Endothelial cell of umbilical vein (primary cell): ENCODE measurements around the gene PTPRD. TPM values are rescaled to one million over a fixed set of nuclear protein-coding genes. Genes with fewer than 3 reads are reported as not detected.

ENCODE experiments used
- BruUV-seq: library from RNA; stranded (reverse); fragments of 400-500 nt; replicated peaks from 2 replicates; lab custom pipeline; 2021; lab: Mats Ljungman, UMichigan
- CTCF ChIA-PET: fragments of 300-600, 350-600 bp; sonication (Branson Sonifier 250); formaldehyde crosslinking; loops from one replicate; lab custom pipeline; 2021; ENCODE audit warnings: antibody characterized with exemption, inconsistent platforms; lab: Charles Lee
- POLR2A ChIA-PET: fragments of 300-600, 350-600 bp; sonication (Branson Sonifier 250); formaldehyde crosslinking; loops from one replicate; lab custom pipeline; 2021; ENCODE audit warnings: antibody characterized with exemption, inconsistent platforms; lab: Charles Lee
- DNase-seq: peaks from one replicate; pipeline ENCODE4 v3.0.0-alpha.2; 2011; ENCODE audit warnings: low read depth, low spot score
- FAIRE-seq: peaks from 2 replicates; lab custom pipeline; 2011; peaks lifted over from hg19 to GRCh38; lab: Jason Lieb, UNC
- H2AFZ ChIP-seq: 2 replicates; pipeline ENCODE4 v1.6.0; 2012; ENCODE audit warnings: low read depth, low read length, control low read depth, inconsistent platforms
- H3K27ac ChIP-seq: 2 replicates; pipeline ENCODE4 v1.5.1; 2011; ENCODE audit warnings: low read depth, mild to moderate bottlenecking, control low read depth, low read length, moderate library complexity; ENCODE audit not compliant: insufficient read depth
- H3K27me3 ChIP-seq, 2 experiments: 2 replicates each; pipeline versions ENCODE4 v1.6.0 to v1.6.1; 2011; ENCODE audit warnings: low read length in 2 of 2, mixed read lengths in 1 of 2; ENCODE audit not compliant: control insufficient read depth in 2 of 2, insufficient read depth in 2 of 2
- H3K36me3 ChIP-seq, 2 experiments: 2 replicates in 1 of 2; 3 replicates in 1 of 2; pipeline ENCODE4 v1.5.1; 2011; ENCODE audit warnings: low read length in 2 of 2, mild to moderate bottlenecking in 1 of 2, moderate library complexity in 1 of 2; ENCODE audit not compliant: control insufficient read depth in 2 of 2, insufficient read depth in 2 of 2; ENCODE audit errors: extremely low read depth in 1 of 2
- H3K4me1 ChIP-seq: 3 replicates; pipeline ENCODE4 v1.5.1; 2011; ENCODE audit warnings: mild to moderate bottlenecking, low read length; ENCODE audit not compliant: control insufficient read depth, insufficient read depth; ENCODE audit errors: extremely low read depth
- H3K4me2 ChIP-seq: 2 replicates; pipeline ENCODE4 v1.6.1; 2011; ENCODE audit warnings: low read length, control low read depth, mixed read lengths; ENCODE audit not compliant: insufficient read depth
- H3K4me3 ChIP-seq, 3 experiments: fragments of 200-600 bp in 1 of 3; sonication (generic), shearing (Covaris generic) in 1 of 3; replicated peaks in 1 of 3; 2 replicates each; pipeline ENCODE4 v1.5.1; 2011 to 2016; ENCODE audit warnings: control low read depth in 3 of 3, low read length in 3 of 3, mild to moderate bottlenecking in 2 of 3, inconsistent platforms in 1 of 3, low read depth in 1 of 3, moderate library complexity in 1 of 3; ENCODE audit not compliant: insufficient read depth in 1 of 3
- H3K79me2 ChIP-seq: 2 replicates; pipeline ENCODE4 v1.6.0; 2012; ENCODE audit warnings: low read length, inconsistent platforms; ENCODE audit not compliant: control insufficient read depth, insufficient read depth
- H3K9ac ChIP-seq: replicated peaks from 2 replicates; pipeline ENCODE3; 2011; ENCODE audit warnings: low read length, control low read depth; ENCODE audit not compliant: insufficient read depth; ENCODE audit errors: extremely low read depth
- H3K9me1 ChIP-seq: replicated peaks from 3 replicates; pipeline ENCODE4 v1.6.0; 2011; ENCODE audit warnings: mild to moderate bottlenecking, low read length; ENCODE audit not compliant: control insufficient read depth, insufficient read depth; ENCODE audit errors: extremely low read depth
- H3K9me3 ChIP-seq: replicated peaks from 2 replicates; pipeline ENCODE4 v1.5.1; 2012; ENCODE audit warnings: low read length, inconsistent platforms; ENCODE audit not compliant: control insufficient read depth, insufficient read depth
- H4K20me1 ChIP-seq: replicated peaks from 2 replicates; pipeline ENCODE3; 2011; ENCODE audit warnings: mild to moderate bottlenecking, low read length; ENCODE audit not compliant: control insufficient read depth, insufficient read depth; ENCODE audit errors: extremely low read depth
- CTCF ChIP-seq, 2 donors: IDR thresholded peaks; 1 replicate in 1 of 2; 2 replicates in 1 of 2; pipeline ENCODE4 v1.5.1; 2011; ENCODE audit warnings: low read length in 2 of 2, mild to moderate bottlenecking in 2 of 2, moderate library complexity in 2 of 2, control low read depth in 1 of 2, inconsistent platforms in 1 of 2, low read depth in 1 of 2; ENCODE audit not compliant: insufficient read depth in 1 of 2; ENCODE audit errors: extremely low read depth in 1 of 2
- EZH2 ChIP-seq: IDR thresholded peaks from 2 replicates; pipeline ENCODE4 v1.6.1; 2012; ENCODE audit warnings: borderline replicate concordance, low read depth, mild to moderate bottlenecking, moderate library complexity, low read length, inconsistent platforms; ENCODE audit not compliant: severe bottlenecking
- FOS ChIP-seq: IDR thresholded peaks from 2 replicates; pipeline ENCODE4 v1.6.1; 2011; ENCODE audit warnings: mild to moderate bottlenecking, low read length, moderate library complexity, borderline replicate concordance; ENCODE audit not compliant: insufficient read depth
- GATA2 ChIP-seq: IDR thresholded peaks from 2 replicates; pipeline ENCODE4 v1.7.0; 2011; ENCODE audit warnings: low read depth, mild to moderate bottlenecking, moderate library complexity, mixed read lengths, low read length; ENCODE audit not compliant: insufficient read length, insufficient read depth
- JUN ChIP-seq: IDR thresholded peaks from 2 replicates; pipeline ENCODE4 v1.6.1; 2011; ENCODE audit warnings: borderline replicate concordance, low read depth; ENCODE audit not compliant: insufficient read length, insufficient read depth
- MYC ChIP-seq: IDR thresholded peaks from one replicate; pipeline ENCODE4 v1.6.1; 2011; ENCODE audit warnings: mild to moderate bottlenecking, low read depth, low read length
- POLR2A ChIP-seq: IDR thresholded peaks from 2 replicates; pipeline ENCODE4 v1.6.1; 2012; ENCODE audit warnings: low read depth, mild to moderate bottlenecking, control low read depth, low read length
- POLR2AphosphoS5 ChIP-seq: IDR thresholded peaks from 2 replicates; pipeline ENCODE4 v1.6.1; 2012; ENCODE audit warnings: low read depth, mild to moderate bottlenecking, control low read depth, low read length, moderate library complexity; ENCODE audit not compliant: insufficient read depth
- dilution Hi-C: fragments of 300-500 bp; cut with MboI; formaldehyde crosslinking; loops from one replicate; pipeline ENCODE4 v1.15.0; 2019; ENCODE audit warnings: low sequenced_read_pairs; ENCODE audit not compliant: extremely low pct_ligation_motif_present
- intact Hi-C: fragments of 100-400 bp; cut with micrococcal nuclease; formaldehyde crosslinking; loops from one replicate; pipeline ENCODE4 v1.10.0; 2022
- polyA plus RNA-seq, 4 experiments: library from polyadenylated mRNA; depleted of rRNA in 3 of 4; stranded (reverse) in 3 of 4; unstranded in 1 of 4; fragments of >200 nt; gene quantifications; 2 replicates each; pipeline versions ENCODE4 v1.2.1 to v1.2.3, GENCODE V29; 2011 to 2012; ENCODE audit warnings: missing spikeins in 1 of 4
- total RNA-seq: library from RNA; stranded (reverse); gene quantifications from 2 replicates; pipeline ENCODE4 v1.2.3, GENCODE V29; 2021
- TF ChIP-seq, protein P1 (sequence below): IDR thresholded peaks from 2 replicates; pipeline ENCODE4 v1.6.1; 2011; ENCODE audit not compliant: insufficient read depth, insufficient read length

The PTPRD gene
- total and polyA plus RNA-seq, 2 donors (not counting 3 experiments of a cell fraction or from before 2014, with no cell fraction given) = 5.5 to 5.7 TPM

GRCh38 chr9:8542537-8542936 is 2070.3 kb downstream of the PTPRD start:
- no TSS peak for BruUV-seq
- no peaks in the 10 kb centered on the region for H3K36me3 ChIP-seq
- no peak for FAIRE-seq

More at GRCh38 chr9:8542537-8542936, 2070.3 kb downstream of the PTPRD start:
- ChIA-PET CTCF (interaction anchor here (0.6 to 1.8 kb wide), 2 partner anchors 12 to 233 kb away, joined by 3 to 4 read pairs; no protein-coding TSS in a partner anchor), POLR2A (no interaction called here)
- no peak overlapping the region for H3K27ac ChIP-seq
- no peaks in the 10 kb centered on the region for H3K79me2 ChIP-seq
- no peak overlapping the region for H3K9ac ChIP-seq
- no peaks in the 10 kb centered on the region for H3K9me1 ChIP-seq
- TF ChIP-seq POLR2A = no peak
- no peak for TF ChIP-seq CTCF (IDR thresholded peaks at IDR 0.05; ENCODE audit: extremely low read depth in 1 of 2, insufficient read depth in 1 of 2, low read depth in 1 of 2, low read length in 2 of 2)
- TF ChIP-seq EZH2 = no peak
- TF ChIP-seq GATA2 = no peak
- TF ChIP-seq FOS = no peak
- TF ChIP-seq JUN = no peak
- TF ChIP-seq MYC = no peak
- no peak for TF ChIP-seq POLR2AphosphoS5
- TF ChIP-seq, protein P1, sequence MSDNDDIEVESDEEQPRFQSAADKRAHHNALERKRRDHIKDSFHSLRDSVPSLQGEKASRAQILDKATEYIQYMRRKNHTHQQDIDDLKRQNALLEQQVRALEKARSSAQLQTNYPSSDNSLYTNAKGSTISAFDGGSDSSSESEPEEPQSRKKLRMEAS = no peak
- dilution Hi-C loops (no loop called here), intact Hi-C loops (no loop called here)
- no peak overlapping the region for H3K4me2 ChIP-seq
- no peak overlapping the region for H2AFZ ChIP-seq
- H3K4me1 ChIP-seq = no peaks in the 10 kb centered on the region
- H3K27me3 ChIP-seq = no peaks in the 10 kb centered on the region
- no peak overlapping the region for H3K4me3 ChIP-seq
- no peaks in the 10 kb centered on the region for H4K20me1 ChIP-seq
- DNase-seq = no peak
- no peaks in the 10 kb centered on the region for H3K9me3 ChIP-seq
